ENCODE data around the gene CALN1. TPM values are rescaled to one million over a fixed set of nuclear protein-coding genes. Genes with fewer than 3 reads are reported as not detected.

CALN1 gene
- total RNA-seq, 5 donors from 2014 or later (not counting 1 experiment from before 2014, with no cell fraction given), result 0.03 to 0.26 (median 0.05) TPM

DNA sequence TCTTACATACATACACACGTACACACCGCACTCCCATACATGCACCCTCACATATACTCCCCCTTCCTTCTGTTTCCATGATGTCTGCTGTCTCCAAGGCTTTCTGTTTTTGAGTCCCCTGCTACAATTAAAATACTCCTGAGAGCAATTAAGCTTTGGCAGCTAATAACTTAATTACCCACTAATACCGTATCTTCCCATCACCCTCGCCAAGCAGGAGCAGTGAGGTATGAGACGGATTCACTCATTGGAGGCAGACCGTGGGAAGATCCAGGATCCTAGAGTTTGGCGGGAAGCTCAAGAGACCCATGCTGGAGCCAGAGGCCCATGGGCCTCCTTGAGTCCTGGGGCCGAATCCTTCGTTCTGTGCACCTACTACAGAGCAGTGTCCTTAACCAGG is 1.7 kb upstream of the CALN1 start:
- Histone ChIP-seq H3K4me1 (ENCODE audit: control insufficient read depth in 1 of 2, extremely low read depth in 1 of 2, insufficient read depth in 2 of 2, low read length in 2 of 2) (no peaks in the 10 kb centered on the region), H3K9me3 (no peaks in the 10 kb centered on the region), H3K27me3 (replicated peaks in 1 of 2; ENCODE audit: control insufficient read depth in 2 of 2, extremely low read depth in 1 of 2, insufficient read depth in 2 of 2, low read length in 1 of 2) (peaks cover 0 to under 1% of the 10 kb centered on the region in 2 experiments), H3K4me3 (ENCODE audit: control insufficient read depth in 1 of 2, extremely low read depth in 1 of 2, low read length in 1 of 2) (no peak overlapping the region), H3K36me3 (ENCODE audit: control insufficient read depth in 2 of 2, extremely low read depth in 1 of 2, insufficient read depth in 1 of 2, low read length in 1 of 2) (no peaks in the 10 kb centered on the region), H3K27ac (ENCODE audit: low read length) (no peak overlapping the region)
- Mint-ChIP-seq H3K4me1 (no peaks in the 10 kb centered on the region), H3K27ac (no peak overlapping the region), H3K4me3 (no peak overlapping the region), H3K27me3 (no peaks in the 10 kb centered on the region), H3K9me3 (peaks cover 0 to 4% (median 0%) of the 10 kb centered on the region in 3 donors), H3K36me3 (no peaks in the 10 kb centered on the region)
- ChIA-PET POLR2A (no interaction called here), CTCF (no interaction called here)
- ATAC-seq (replicated peaks in 1 of 4), result no peak
- DNase-seq, result no peak
- WGBS (ENCODE audit: insufficient coverage), result 83% methylated on average over 7 of the region's 9 CpGs

GRCh38 chr7:72413290-72413689 is 1.2 kb upstream of the CALN1 start:
- no peaks in the 10 kb centered on the region for H3K4me1 Mint-ChIP-seq
- no peak overlapping the region for H3K27ac Mint-ChIP-seq
- WGBS (ENCODE audit: insufficient coverage), result 92% methylated on average over 6 of the region's 6 CpGs
- DNase-seq (no peak), ATAC-seq (replicated peaks in 1 of 4) (no peak)
- Histone ChIP-seq H3K4me1 (ENCODE audit: control insufficient read depth in 1 of 2, extremely low read depth in 1 of 2, insufficient read depth in 2 of 2, low read length in 2 of 2) (no peaks in the 10 kb centered on the region), H3K4me3 (ENCODE audit: control insufficient read depth in 1 of 2, extremely low read depth in 1 of 2, low read length in 1 of 2) (no peak overlapping the region), H3K27ac (ENCODE audit: low read length) (no peak overlapping the region), H3K36me3 (ENCODE audit: control insufficient read depth in 2 of 2, extremely low read depth in 1 of 2, insufficient read depth in 1 of 2, low read length in 1 of 2) (no peaks in the 10 kb centered on the region), H3K9me3 (no peaks in the 10 kb centered on the region), H3K27me3 (replicated peaks in 1 of 2; ENCODE audit: control insufficient read depth in 2 of 2, extremely low read depth in 1 of 2, insufficient read depth in 2 of 2, low read length in 1 of 2) (peaks cover 0 to 2% of the 10 kb centered on the region in 2 experiments)
- H3K36me3 Mint-ChIP-seq, result no peaks in the 10 kb centered on the region
- H3K27me3 Mint-ChIP-seq, result no peaks in the 10 kb centered on the region
- ChIA-PET POLR2A (no interaction called here), CTCF (no interaction called here)
- peaks cover 0 to 4% (median 0%) of the 10 kb centered on the region in 3 donors for H3K9me3 Mint-ChIP-seq
- H3K4me3 Mint-ChIP-seq, result no peak overlapping the region

DNA sequence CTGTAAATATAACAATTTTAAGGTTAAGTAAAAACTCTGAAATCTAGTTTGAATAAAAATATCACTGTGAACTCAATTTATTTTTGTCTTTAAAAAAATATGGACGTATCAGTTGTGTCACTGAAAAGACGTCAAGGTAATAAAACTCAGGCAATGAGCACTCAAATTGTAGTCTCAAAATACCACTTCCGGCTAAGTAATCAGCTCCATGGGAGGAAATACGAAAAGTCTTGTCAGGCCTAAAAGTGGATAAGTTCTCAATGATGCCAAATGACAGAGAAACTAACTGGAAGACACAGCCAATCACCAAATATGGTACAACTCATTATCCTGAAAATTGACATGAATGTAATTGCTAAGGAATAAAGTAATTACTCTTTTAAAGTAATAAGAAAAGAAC is 719 bp downstream of the CALN1 start:
- H3K27ac ChIP-seq (ENCODE audit: low read length), result no peak overlapping the region
- Mint-ChIP-seq H3K9me3 (no peaks in the 10 kb centered on the region), H3K4me1 (no peaks in the 10 kb centered on the region), H3K27ac (no peak overlapping the region), H3K27me3 (no peaks in the 10 kb centered on the region), H3K4me3 (no peak overlapping the region), H3K36me3 (no peaks in the 10 kb centered on the region)
- WGBS (ENCODE audit: insufficient coverage), result 81% methylated on average over 3 of the region's 4 CpGs
- H3K36me3 ChIP-seq (ENCODE audit: control insufficient read depth in 2 of 2, extremely low read depth in 1 of 2, insufficient read depth in 1 of 2, low read length in 1 of 2), result no peaks in the 10 kb centered on the region
- no peaks in the 10 kb centered on the region for H3K4me1 ChIP-seq (ENCODE audit: control insufficient read depth in 1 of 2, extremely low read depth in 1 of 2, insufficient read depth in 2 of 2, low read length in 2 of 2)
- ChIA-PET CTCF (no interaction called here), POLR2A (no interaction called here)
- H3K27me3 ChIP-seq (replicated peaks in 1 of 2; ENCODE audit: control insufficient read depth in 2 of 2, extremely low read depth in 1 of 2, insufficient read depth in 2 of 2, low read length in 1 of 2), result peaks cover 0 to 2% of the 10 kb centered on the region in 2 experiments
- no peak for ATAC-seq (replicated peaks in 1 of 4)
- no peak for DNase-seq
- no peak overlapping the region for H3K4me3 ChIP-seq (ENCODE audit: control insufficient read depth in 1 of 2, extremely low read depth in 1 of 2, low read length in 1 of 2)
- H3K9me3 ChIP-seq, result no peaks in the 10 kb centered on the region

GRCh38 chr7:72409638-72410015 is 2.5 kb downstream of the CALN1 start:
- Mint-ChIP-seq H3K27me3 (no peaks in the 10 kb centered on the region), H3K4me1 (no peaks in the 10 kb centered on the region), H3K36me3 (no peaks in the 10 kb centered on the region), H3K27ac (no peak overlapping the region), H3K4me3 (no peak overlapping the region), H3K9me3 (no peaks in the 10 kb centered on the region)
- DNase-seq (no peak), ATAC-seq (replicated peaks in 1 of 4) (no peak)
- 42% methylated on average over 3 of the region's 3 CpGs for WGBS (ENCODE audit: insufficient coverage)
- POLR2A ChIA-PET, result no interaction called here
- H3K36me3 ChIP-seq (ENCODE audit: control insufficient read depth in 2 of 2, extremely low read depth in 1 of 2, insufficient read depth in 1 of 2, low read length in 1 of 2), result no peaks in the 10 kb centered on the region
- peaks cover 0 to 2% of the 10 kb centered on the region in 2 experiments for H3K27me3 ChIP-seq (replicated peaks in 1 of 2; ENCODE audit: control insufficient read depth in 2 of 2, extremely low read depth in 1 of 2, insufficient read depth in 2 of 2, low read length in 1 of 2)
- CTCF ChIA-PET, result no interaction called here
- no peaks in the 10 kb centered on the region for H3K4me1 ChIP-seq (ENCODE audit: control insufficient read depth in 1 of 2, extremely low read depth in 1 of 2, insufficient read depth in 2 of 2, low read length in 2 of 2)
- no peaks in the 10 kb centered on the region for H3K9me3 ChIP-seq
- no peak overlapping the region for H3K4me3 ChIP-seq (ENCODE audit: control insufficient read depth in 1 of 2, extremely low read depth in 1 of 2, low read length in 1 of 2)
- no peak overlapping the region for H3K27ac ChIP-seq (ENCODE audit: low read length)

GRCh38 chr7:72408966-72409637 is 3.0 kb downstream of the CALN1 start:
- Mint-ChIP-seq H3K9me3 (peaks cover 0 to 5% (median 0%) of the 10 kb centered on the region in 3 donors), H3K4me3 (no peak overlapping the region), H3K27me3 (peaks cover 3% of the 10 kb centered on the region in 2 donors), H3K36me3 (no peaks in the 10 kb centered on the region), H3K4me1 (no peaks in the 10 kb centered on the region), H3K27ac (no peak overlapping the region)
- Histone ChIP-seq H3K4me1 (ENCODE audit: control insufficient read depth in 1 of 2, extremely low read depth in 1 of 2, insufficient read depth in 2 of 2, low read length in 2 of 2) (no peaks in the 10 kb centered on the region), H3K27ac (ENCODE audit: low read length) (no peak overlapping the region), H3K27me3 (replicated peaks in 1 of 2; ENCODE audit: control insufficient read depth in 2 of 2, extremely low read depth in 1 of 2, insufficient read depth in 2 of 2, low read length in 1 of 2) (peaks cover 0 to 2% of the 10 kb centered on the region in 2 experiments), H3K9me3 (no peaks in the 10 kb centered on the region), H3K36me3 (ENCODE audit: control insufficient read depth in 2 of 2, extremely low read depth in 1 of 2, insufficient read depth in 1 of 2, low read length in 1 of 2) (no peaks in the 10 kb centered on the region), H3K4me3 (ENCODE audit: control insufficient read depth in 1 of 2, extremely low read depth in 1 of 2, low read length in 1 of 2) (no peak overlapping the region)
- no peak for ATAC-seq (replicated peaks in 1 of 4)
- WGBS (ENCODE audit: insufficient coverage), result 89% methylated on average over 6 of the region's 11 CpGs
- DNase-seq, result no peak
- ChIA-PET POLR2A (no interaction called here), CTCF (no interaction called here)

DNA sequence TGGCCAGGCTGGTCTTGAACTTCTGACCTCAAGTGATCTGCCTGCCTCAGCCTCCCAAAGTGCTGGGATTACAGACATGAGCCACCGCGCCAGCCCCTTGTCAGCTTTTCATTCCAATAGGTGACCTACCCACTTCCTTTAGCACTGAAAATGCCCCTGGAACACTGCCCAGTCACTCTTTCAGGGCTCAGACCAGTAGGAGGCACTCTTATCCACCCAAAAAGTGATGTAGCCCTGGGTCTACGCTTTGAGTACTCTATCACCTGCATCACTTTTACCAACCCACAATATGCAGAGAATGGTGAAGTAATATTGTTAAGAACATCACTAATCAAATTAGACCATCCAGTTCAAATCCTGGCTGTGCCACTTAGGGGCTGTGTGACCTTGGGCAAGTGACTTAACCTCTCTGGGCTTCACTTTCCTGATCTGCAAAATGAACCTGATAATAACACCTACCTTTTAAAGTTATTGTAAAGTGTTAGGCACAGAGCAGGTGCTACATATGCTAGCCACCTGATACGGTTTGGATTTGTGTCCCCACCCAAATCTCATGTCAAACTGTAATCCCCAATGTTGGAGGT is 5.2 kb downstream of the CALN1 start:
- no peaks in the 10 kb centered on the region for H3K36me3 Mint-ChIP-seq
- no peak overlapping the region for H3K27ac Mint-ChIP-seq

More for the DNA sequence above, 5.2 kb downstream of the CALN1 start:
- no peak overlapping the region for H3K4me3 ChIP-seq (ENCODE audit: control insufficient read depth in 1 of 2, extremely low read depth in 1 of 2, low read length in 1 of 2)
- no peaks in the 10 kb centered on the region for H3K36me3 ChIP-seq (ENCODE audit: control insufficient read depth in 2 of 2, extremely low read depth in 1 of 2, insufficient read depth in 1 of 2, low read length in 1 of 2)
- no peak for DNase-seq
- Mint-ChIP-seq H3K4me1 (no peaks in the 10 kb centered on the region), H3K9me3 (peaks cover 2 to 7% (median 3%) of the 10 kb centered on the region in 3 donors), H3K4me3 (no peak overlapping the region), H3K27me3 (peaks cover 10 to 13% of the 10 kb centered on the region in 2 donors)
- no peak overlapping the region for H3K27ac ChIP-seq (ENCODE audit: low read length)
- ATAC-seq (replicated peaks in 1 of 4), result no peak
- ChIA-PET POLR2A (no interaction called here), CTCF (no interaction called here)
- no peaks in the 10 kb centered on the region for H3K4me1 ChIP-seq (ENCODE audit: control insufficient read depth in 1 of 2, extremely low read depth in 1 of 2, insufficient read depth in 2 of 2, low read length in 2 of 2)
- no peaks in the 10 kb centered on the region for H3K9me3 ChIP-seq
- 100% methylated on average over 1 of the region's 4 CpGs for WGBS (ENCODE audit: insufficient coverage)
- peaks cover 0 to 6% of the 10 kb centered on the region in 2 experiments for H3K27me3 ChIP-seq (replicated peaks in 1 of 2; ENCODE audit: control insufficient read depth in 2 of 2, extremely low read depth in 1 of 2, insufficient read depth in 2 of 2, low read length in 1 of 2)
